Hepatocyte (in vitro differentiated cells): Measurements from ENCODE around the gene ZNF536.

Experiments
- CTCF ChIP-seq: fragments of 200-600 bp; sonication (generic); IDR thresholded peaks from 2 replicates; pipeline ENCODE4 v1.5.1; 2016; ENCODE audit warnings: antibody characterized with exemption, mild to moderate bottlenecking; ENCODE audit not compliant: poor library complexity
- EZH2 ChIP-seq: fragments of 200-600 bp; sonication (generic); IDR thresholded peaks from 2 replicates; pipeline ENCODE4 v1.6.1; 2016; ENCODE audit warnings: antibody characterized with exemption, mild to moderate bottlenecking, borderline replicate concordance
- EZH2phosphoT487 ChIP-seq: fragments of 200-600 bp; sonication (generic); IDR thresholded peaks from one replicate; pipeline ENCODE4 v1.6.1; 2018; ENCODE audit warnings: antibody characterized with exemption, mild to moderate bottlenecking, low read depth, moderate library complexity; ENCODE audit not compliant: unreplicated experiment, severe bottlenecking

GRCh38 chr19:30504272-30504671 is 132.1 kb downstream of the ZNF536 start:
- no peak for TF ChIP-seq CTCF
- TF ChIP-seq EZH2phosphoT487, result no peak
- TF ChIP-seq EZH2, result no peak
